GM10266 (cell line): Measurements from ENCODE around the gene WWOX.

ENCODE experiments used
- DNase-seq: peaks from one replicate; pipeline ENCODE4 v3.0.0; 2012; ENCODE audit errors: extremely low spot score
- CTCF ChIP-seq: IDR thresholded peaks from 2 replicates; pipeline ENCODE4 v1.5.1; 2012; ENCODE audit warnings: mild to moderate bottlenecking, low read depth; ENCODE audit not compliant: control insufficient read depth, insufficient read depth; ENCODE audit errors: missing control alignments

Gene WWOX

GRCh38 chr16:78348886-78349285 lies 249.4 kb downstream of the WWOX start:
- DNase-seq, result no peak
- no peak for TF ChIP-seq CTCF

GRCh38 chr16:78352184-78352583 lies 252.7 kb downstream of the WWOX start:
- DNase-seq, result no peak
- TF ChIP-seq CTCF, result no peak

GRCh38 chr16:78353640-78354275 lies 254.3 kb downstream of the WWOX start:
- TF ChIP-seq CTCF, result no peak
- no peak for DNase-seq

- TF ChIP-seq CTCF, result no peak
- DNase-seq, result no peak
Measured at GRCh38 chr16:78362524-78363135, 263.2 kb downstream of the WWOX start.

- TF ChIP-seq CTCF, result no peak
- no peak for DNase-seq
Measured at GRCh38 chr16:78363843-78364555, 264.5 kb downstream of the WWOX start.

- no peak for DNase-seq
- no peak for TF ChIP-seq CTCF
Measured at GRCh38 chr16:78364556-78364880, 265.1 kb downstream of the WWOX start.

GRCh38 chr16:78365366-78365765 lies 265.9 kb downstream of the WWOX start:
- no peak for DNase-seq
- no peak for TF ChIP-seq CTCF
